ENCODE results near the gene DHCR7. TPM values are rescaled to one million over a fixed set of nuclear protein-coding genes. Genes with fewer than 3 reads are reported as not detected.
"Not testable (repeated sequence)": the region's sequence is repeated elsewhere in the genome, so short reads cannot be mapped to it uniquely, and the experiment has no call there.

Gene DHCR7
- total RNA-seq, 1 experiment from 2014 or later = 286 TPM

- no peaks in the 10 kb centered on the region for H3K9me3 ChIP-seq (ENCODE audit: low read depth, low read length, poor library complexity, severe bottlenecking)
- POLR2A ChIA-PET (ENCODE audit: low non-redundant PET) = no interaction called here
- BruUV-seq (replicated peaks) = no TSS peak
- H3K4me1 ChIP-seq (ENCODE audit: insufficient read depth, low read length, poor library complexity, severe bottlenecking) = no peaks in the 10 kb centered on the region
- intact Hi-C loops (cut with micrococcal nuclease; ENCODE audit: unreplicated experiment) = no loop called here
- H3K4me3 ChIP-seq (ENCODE audit: low read depth, low read length, poor library complexity, severe bottlenecking) = no peak overlapping the region
- H3K36me3 ChIP-seq (ENCODE audit: insufficient read depth, low read length, poor library complexity, severe bottlenecking) = no peaks in the 10 kb centered on the region
- TF ChIP-seq EZH2 (IDR thresholded peaks at IDR 0.05; ENCODE audit: borderline replicate concordance, low read depth, low read length, poor library complexity, severe bottlenecking) (no peak), CTCF (conservative IDR thresholded peaks at IDR 0.05; ENCODE audit: low read depth, low read length) (no peak)
- no peaks in the 10 kb centered on the region for H3K27me3 ChIP-seq (replicated peaks; ENCODE audit: insufficient read depth, low read depth, low read length, poor library complexity)
- DNase-seq (ENCODE audit: low spot score) = no peak
- CTCF ChIA-PET = no interaction called here
- H3K27ac ChIP-seq (ENCODE audit: low read depth, low read length, poor library complexity, severe bottlenecking) = no peak overlapping the region
Observed at GRCh38 chr11:71425860-71426259, 22.3 kb downstream of the DHCR7 start.

GRCh38 chr11:71425409-71425808 is 22.8 kb downstream of the DHCR7 start:
- Histone ChIP-seq H3K4me3 (ENCODE audit: low read depth, low read length, poor library complexity, severe bottlenecking) (no peak overlapping the region), H3K36me3 (ENCODE audit: insufficient read depth, low read length, poor library complexity, severe bottlenecking) (no peaks in the 10 kb centered on the region), H3K27ac (ENCODE audit: low read depth, low read length, poor library complexity, severe bottlenecking) (no peak overlapping the region), H3K27me3 (replicated peaks; ENCODE audit: insufficient read depth, low read depth, low read length, poor library complexity) (no peaks in the 10 kb centered on the region), H3K9me3 (ENCODE audit: low read depth, low read length, poor library complexity, severe bottlenecking) (no peaks in the 10 kb centered on the region), H3K4me1 (ENCODE audit: insufficient read depth, low read length, poor library complexity, severe bottlenecking) (no peaks in the 10 kb centered on the region)
- ChIA-PET POLR2A (ENCODE audit: low non-redundant PET) (no interaction called here), CTCF (interaction anchor here (0.7 kb wide), 1 partner anchor 1058 kb away, joined by 5 read pairs; no protein-coding TSS in a partner anchor)
- no TSS peak for BruUV-seq (replicated peaks)
- no peak for TF ChIP-seq EZH2 (IDR thresholded peaks at IDR 0.05; ENCODE audit: borderline replicate concordance, low read depth, low read length, poor library complexity, severe bottlenecking)
- TF ChIP-seq CTCF (conservative IDR thresholded peaks at IDR 0.05; ENCODE audit: low read depth, low read length) = no peak
- intact Hi-C loops (cut with micrococcal nuclease; ENCODE audit: unreplicated experiment) = no loop called here
- no peak for DNase-seq (ENCODE audit: low spot score)

- no peak overlapping the region for H3K4me3 ChIP-seq (ENCODE audit: low read depth, low read length, poor library complexity, severe bottlenecking)
- intact Hi-C loops (cut with micrococcal nuclease; ENCODE audit: unreplicated experiment) = loop anchor here (5.0 kb wide), 1 partner anchor 336 kb away; no protein-coding TSS in a partner anchor
- H3K27ac ChIP-seq (ENCODE audit: low read depth, low read length, poor library complexity, severe bottlenecking) = no peak overlapping the region
- no peaks in the 10 kb centered on the region for H3K36me3 ChIP-seq (ENCODE audit: insufficient read depth, low read length, poor library complexity, severe bottlenecking)
- H3K27me3 ChIP-seq (replicated peaks; ENCODE audit: insufficient read depth, low read depth, low read length, poor library complexity) = no peaks in the 10 kb centered on the region
- TF ChIP-seq CTCF (conservative IDR thresholded peaks at IDR 0.05; ENCODE audit: low read depth, low read length) (no peak), EZH2 (IDR thresholded peaks at IDR 0.05; ENCODE audit: borderline replicate concordance, low read depth, low read length, poor library complexity, severe bottlenecking) (no peak)
- CTCF ChIA-PET = interaction anchor here (0.5 kb wide), 1 partner anchor 57 kb away, joined by 4 read pairs; no protein-coding TSS in a partner anchor
- H3K4me1 ChIP-seq (ENCODE audit: insufficient read depth, low read length, poor library complexity, severe bottlenecking) = no peaks in the 10 kb centered on the region
- no peaks in the 10 kb centered on the region for H3K9me3 ChIP-seq (ENCODE audit: low read depth, low read length, poor library complexity, severe bottlenecking)
- DNase-seq (ENCODE audit: low spot score) = peak; percentile 24
- POLR2A ChIA-PET (ENCODE audit: low non-redundant PET) = no interaction called here
- BruUV-seq (replicated peaks) = no TSS peak
Observed at GRCh38 chr11:71423181-71423790, 24.9 kb downstream of the DHCR7 start.

GRCh38 chr11:71422318-71422717 is 25.9 kb downstream of the DHCR7 start:
- CTCF ChIA-PET; BruUV-seq (replicated peaks); POLR2A ChIA-PET (ENCODE audit: low non-redundant PET): not testable (repeated sequence)

More at GRCh38 chr11:71422318-71422717, 25.9 kb downstream of the DHCR7 start:
- not testable (repeated sequence) for DNase-seq (ENCODE audit: low spot score); H3K36me3 ChIP-seq (ENCODE audit: insufficient read depth, low read length, poor library complexity, severe bottlenecking); H3K9me3 ChIP-seq (ENCODE audit: low read depth, low read length, poor library complexity, severe bottlenecking); H3K27me3 ChIP-seq (replicated peaks; ENCODE audit: insufficient read depth, low read depth, low read length, poor library complexity); H3K4me3 ChIP-seq (ENCODE audit: low read depth, low read length, poor library complexity, severe bottlenecking); H3K4me1 ChIP-seq (ENCODE audit: insufficient read depth, low read length, poor library complexity, severe bottlenecking); H3K27ac ChIP-seq (ENCODE audit: low read depth, low read length, poor library complexity, severe bottlenecking)
- intact Hi-C loops (cut with micrococcal nuclease; ENCODE audit: unreplicated experiment) = loop anchor here (5.0 kb wide), 1 partner anchor 335 kb away; no protein-coding TSS in a partner anchor
